Measurements from ENCODE around the gene BPIFB3. TPM values are rescaled to one million over a fixed set of nuclear protein-coding genes. Genes with fewer than 3 reads are reported as not detected.

BPIFB3 gene
- total and polyA plus RNA-seq, 9 donors = 0.15 TPM; not detected in 8

DNA sequence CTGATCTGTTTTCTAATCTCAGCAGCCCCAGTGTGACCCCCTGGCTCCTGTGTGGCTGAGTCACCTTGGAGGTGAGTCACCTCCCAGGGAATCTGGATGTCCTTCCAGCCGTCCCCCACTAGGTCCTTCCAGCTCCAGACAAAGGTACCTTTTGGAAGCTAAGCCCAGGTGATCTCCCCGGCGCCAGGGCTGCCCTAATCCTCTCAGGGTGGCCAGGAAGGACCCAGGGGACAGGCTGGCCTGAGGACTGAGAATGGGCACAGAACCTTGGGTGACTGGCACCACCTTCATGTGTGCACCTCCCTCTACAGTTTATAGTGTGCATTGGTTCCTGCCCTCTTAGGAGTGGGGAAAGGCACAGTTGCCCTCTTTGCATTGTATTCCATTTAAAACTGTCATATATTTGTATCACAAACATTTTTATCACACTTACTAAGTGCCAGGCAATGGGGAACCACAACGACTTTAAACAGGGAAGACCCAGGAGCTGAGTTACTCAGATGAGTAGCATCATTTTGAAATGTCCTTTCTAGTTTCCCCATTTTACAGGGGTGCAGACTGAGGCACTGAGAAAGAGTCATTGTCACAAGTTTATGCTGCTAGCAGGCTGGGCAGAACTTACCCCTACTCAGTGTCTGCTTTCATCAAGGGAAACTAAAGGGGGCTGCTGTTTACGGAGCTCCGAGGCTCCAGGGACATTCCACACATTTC lies 23.1 kb downstream of the BPIFB3 start:
- no peaks in the 10 kb centered on the region for H3K4me1 ChIP-seq (ENCODE audit: insufficient read depth)
- no peak for TF ChIP-seq EP300 (IDR thresholded peaks at IDR 0.05)
- TF ChIP-seq, protein P1, sequence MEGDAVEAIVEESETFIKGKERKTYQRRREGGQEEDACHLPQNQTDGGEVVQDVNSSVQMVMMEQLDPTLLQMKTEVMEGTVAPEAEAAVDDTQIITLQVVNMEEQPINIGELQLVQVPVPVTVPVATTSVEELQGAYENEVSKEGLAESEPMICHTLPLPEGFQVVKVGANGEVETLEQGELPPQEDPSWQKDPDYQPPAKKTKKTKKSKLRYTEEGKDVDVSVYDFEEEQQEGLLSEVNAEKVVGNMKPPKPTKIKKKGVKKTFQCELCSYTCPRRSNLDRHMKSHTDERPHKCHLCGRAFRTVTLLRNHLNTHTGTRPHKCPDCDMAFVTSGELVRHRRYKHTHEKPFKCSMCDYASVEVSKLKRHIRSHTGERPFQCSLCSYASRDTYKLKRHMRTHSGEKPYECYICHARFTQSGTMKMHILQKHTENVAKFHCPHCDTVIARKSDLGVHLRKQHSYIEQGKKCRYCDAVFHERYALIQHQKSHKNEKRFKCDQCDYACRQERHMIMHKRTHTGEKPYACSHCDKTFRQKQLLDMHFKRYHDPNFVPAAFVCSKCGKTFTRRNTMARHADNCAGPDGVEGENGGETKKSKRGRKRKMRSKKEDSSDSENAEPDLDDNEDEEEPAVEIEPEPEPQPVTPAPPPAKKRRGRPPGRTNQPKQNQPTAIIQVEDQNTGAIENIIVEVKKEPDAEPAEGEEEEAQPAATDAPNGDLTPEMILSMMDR (IDR thresholded peaks at IDR 0.05) = no peak
- no peak for TF ChIP-seq POLR2A (IDR thresholded peaks at IDR 0.05)
- no peaks in the 10 kb centered on the region for H3K27me3 ChIP-seq
- H3K27ac ChIP-seq = no peak overlapping the region
- no peak overlapping the region for H3K4me3 ChIP-seq
- intact Hi-C loops (cut with DNase I) = no loop called here
- no peak for DNase-seq
- WGBS, 3 donors = 63 to 65% (median 64%) methylated on average over 6 of the region's 6 CpGs
- H3K36me3 ChIP-seq = no peaks in the 10 kb centered on the region
- H3K9me3 ChIP-seq = no peaks in the 10 kb centered on the region

DNA sequence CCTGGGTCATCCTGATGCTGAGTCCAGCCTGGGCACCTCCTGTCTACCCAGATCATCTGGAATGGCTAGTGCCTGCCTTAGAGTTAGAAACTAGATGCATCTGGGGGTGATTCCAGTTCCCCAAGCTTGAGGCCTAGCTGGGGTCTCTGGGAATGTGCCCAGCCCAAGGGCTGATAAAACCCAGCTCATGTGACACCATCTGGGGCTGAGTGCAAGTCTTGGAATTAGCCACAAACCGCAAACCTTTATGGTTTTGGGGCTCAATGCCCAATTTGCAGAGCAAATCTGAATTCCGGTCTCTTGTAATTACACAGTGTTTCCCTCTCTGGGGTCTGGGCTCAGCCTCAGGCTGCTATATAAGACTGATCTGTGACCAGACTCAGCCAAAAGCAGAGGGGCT lies 25.6 kb downstream of the BPIFB3 start, which contains the start of gene BPIFB4:
TSS of gene BPIFB4 (plus strand) at position 385 of the 400 bp plus-strand sequence. CDS start 1,884 bp downstream, outside the sequence.
- TF ChIP-seq, protein P1 (IDR thresholded peaks at IDR 0.05) = no peak
- TF ChIP-seq EP300 (IDR thresholded peaks at IDR 0.05) = no peak
- TF ChIP-seq POLR2A (IDR thresholded peaks at IDR 0.05) = no peak
- no peaks in the 10 kb centered on the region for H3K36me3 ChIP-seq
- intact Hi-C loops (cut with DNase I) = no loop called here
- no peak for DNase-seq
- H3K27me3 ChIP-seq = no peaks in the 10 kb centered on the region
- no peaks in the 10 kb centered on the region for H3K9me3 ChIP-seq
- H3K4me3 ChIP-seq = no peak within 1 kb of the TSS
- H3K27ac ChIP-seq = no peak within 1 kb of the TSS
- WGBS, 3 donors = 62% methylated on average over 2 of the region's 2 CpGs
- no peaks in the 10 kb centered on the region for H3K4me1 ChIP-seq (ENCODE audit: insufficient read depth)

DNA sequence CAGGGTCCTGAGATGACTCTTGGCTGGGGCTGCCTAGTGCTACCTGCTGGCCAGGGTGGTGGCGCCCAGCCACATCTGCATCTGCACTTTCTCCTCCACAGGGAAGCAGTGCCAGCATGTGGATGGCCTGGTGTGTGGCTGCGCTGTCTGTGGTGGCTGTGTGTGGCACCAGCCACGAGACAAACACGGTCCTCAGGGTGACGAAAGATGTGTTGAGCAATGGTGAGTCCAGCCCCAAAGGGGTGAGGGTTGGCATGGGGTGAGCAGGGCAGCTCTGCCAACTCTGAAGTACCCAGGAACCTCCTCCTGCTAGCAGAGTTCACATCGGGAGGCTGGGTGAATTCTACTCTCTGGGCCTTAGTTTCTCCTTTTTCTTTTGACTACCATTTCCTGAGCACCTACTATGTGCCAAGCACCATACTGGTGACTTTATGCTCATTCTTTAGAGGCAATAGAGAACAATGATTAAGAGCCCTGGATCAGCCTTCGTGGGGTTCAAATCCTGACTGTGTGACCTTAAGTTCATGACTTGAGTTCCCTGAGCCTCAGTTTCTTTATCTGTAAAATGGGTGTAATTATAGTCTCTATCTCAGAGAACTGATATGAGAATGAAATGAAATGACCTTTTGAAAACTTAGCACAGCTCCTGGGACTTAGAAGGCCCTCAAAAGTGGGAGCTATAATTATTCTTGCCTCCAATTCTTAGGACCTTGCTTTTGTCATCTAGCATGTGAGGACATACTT lies 27.9 kb downstream of the BPIFB3 start:
- no peaks in the 10 kb centered on the region for H3K27me3 ChIP-seq
- no peak overlapping the region for H3K27ac ChIP-seq
- H3K4me1 ChIP-seq (ENCODE audit: insufficient read depth) = no peaks in the 10 kb centered on the region
- no peak for TF ChIP-seq POLR2A (IDR thresholded peaks at IDR 0.05)
- TF ChIP-seq EP300 (IDR thresholded peaks at IDR 0.05) = no peak
- TF ChIP-seq, protein P1 (IDR thresholded peaks at IDR 0.05) = no peak
- intact Hi-C loops (cut with DNase I) = no loop called here
- H3K36me3 ChIP-seq = no peaks in the 10 kb centered on the region
- H3K9me3 ChIP-seq = no peaks in the 10 kb centered on the region
- WGBS, 3 donors = 81 to 89% (median 84%) methylated on average over 7 of the region's 7 CpGs
- H3K4me3 ChIP-seq = no peak overlapping the region
- DNase-seq = no peak

DNA sequence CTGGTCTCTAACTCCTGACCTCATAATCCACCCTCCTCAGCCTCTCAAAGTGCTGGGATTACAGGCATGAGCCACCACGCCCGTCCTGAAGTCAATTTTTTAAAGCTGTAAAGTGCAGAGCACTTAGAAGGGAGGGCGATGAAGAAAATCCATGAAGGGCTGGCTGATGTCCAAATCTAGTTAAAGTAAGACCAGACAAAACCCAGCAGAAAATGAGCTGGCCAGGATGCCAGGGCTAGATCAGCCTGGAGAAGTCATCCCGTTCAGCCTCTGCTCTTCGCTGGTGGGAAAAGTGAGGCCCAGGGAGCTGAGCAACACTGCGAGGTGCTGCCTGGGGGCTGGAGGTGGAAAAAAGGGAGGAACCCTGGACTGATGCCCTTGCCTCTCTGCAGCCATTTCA lies 28.8 kb downstream of the BPIFB3 start:
- WGBS, 3 donors = 35 to 43% (median 41%) methylated on average over 6 of the region's 6 CpGs
- intact Hi-C loops (cut with DNase I) = no loop called here
- no peaks in the 10 kb centered on the region for H3K27me3 ChIP-seq
- H3K4me1 ChIP-seq (ENCODE audit: insufficient read depth) = no peaks in the 10 kb centered on the region
- TF ChIP-seq POLR2A (IDR thresholded peaks at IDR 0.05) = no peak
- TF ChIP-seq, protein P1 (IDR thresholded peaks at IDR 0.05) = no peak
- no peak for TF ChIP-seq EP300 (IDR thresholded peaks at IDR 0.05)
- no peaks in the 10 kb centered on the region for H3K9me3 ChIP-seq
- H3K4me3 ChIP-seq = no peak overlapping the region
- no peaks in the 10 kb centered on the region for H3K36me3 ChIP-seq
- DNase-seq = no peak
- H3K27ac ChIP-seq = no peak overlapping the region
